Measurements from ENCODE around the gene UEVLD. TPM values are rescaled to one million over a fixed set of nuclear protein-coding genes. Genes with fewer than 3 reads are reported as not detected.
A peak's percentile ranks its signal among the peaks of the same experiment; 100 is the strongest.

Gene UEVLD
- 10 to 100 TPM; 11.8 to 37.3 (median 28.0) TPM for total RNA-seq

- Histone ChIP-seq H3K27ac (peak within 1 kb of the TSS; percentile 81 to 84), H3K27me3 (no peaks in the 10 kb centered on the region), H3K4me1 (no peaks in the 10 kb centered on the region), H3K9me3 (no peaks in the 10 kb centered on the region), H3K36me3 (no peaks in the 10 kb centered on the region), H3K4me3 (peak within 1 kb of the TSS; percentile 85 to 99)
- peak; percentile 88 to 89 for DNase-seq
- TF ChIP-seq, protein P1, sequence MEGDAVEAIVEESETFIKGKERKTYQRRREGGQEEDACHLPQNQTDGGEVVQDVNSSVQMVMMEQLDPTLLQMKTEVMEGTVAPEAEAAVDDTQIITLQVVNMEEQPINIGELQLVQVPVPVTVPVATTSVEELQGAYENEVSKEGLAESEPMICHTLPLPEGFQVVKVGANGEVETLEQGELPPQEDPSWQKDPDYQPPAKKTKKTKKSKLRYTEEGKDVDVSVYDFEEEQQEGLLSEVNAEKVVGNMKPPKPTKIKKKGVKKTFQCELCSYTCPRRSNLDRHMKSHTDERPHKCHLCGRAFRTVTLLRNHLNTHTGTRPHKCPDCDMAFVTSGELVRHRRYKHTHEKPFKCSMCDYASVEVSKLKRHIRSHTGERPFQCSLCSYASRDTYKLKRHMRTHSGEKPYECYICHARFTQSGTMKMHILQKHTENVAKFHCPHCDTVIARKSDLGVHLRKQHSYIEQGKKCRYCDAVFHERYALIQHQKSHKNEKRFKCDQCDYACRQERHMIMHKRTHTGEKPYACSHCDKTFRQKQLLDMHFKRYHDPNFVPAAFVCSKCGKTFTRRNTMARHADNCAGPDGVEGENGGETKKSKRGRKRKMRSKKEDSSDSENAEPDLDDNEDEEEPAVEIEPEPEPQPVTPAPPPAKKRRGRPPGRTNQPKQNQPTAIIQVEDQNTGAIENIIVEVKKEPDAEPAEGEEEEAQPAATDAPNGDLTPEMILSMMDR (IDR thresholded peaks at IDR 0.05), result no peak
- peak in 1 of 2 donors; percentile 66 for TF ChIP-seq POLR2A (IDR thresholded peaks at IDR 0.05)
- intact Hi-C loops (cut with DNase I; ENCODE audit: low total_unique reads), result no loop called here
Measured at GRCh38 chr11:18588297-18589252, at the start of gene UEVLD. Gene UEVLD, minus strand, starts transcription at chr11:18588734. Its CDS starts 80 bp downstream, at chr11:18588654.

- TF ChIP-seq, protein P1 (IDR thresholded peaks at IDR 0.05), result peak in 2 of 4 experiments; percentile 20 to 41
- TF ChIP-seq POLR2A (IDR thresholded peaks at IDR 0.05), result peak; percentile 89 to 90
- intact Hi-C loops (cut with DNase I; ENCODE audit: low total_unique reads), result loop anchor here (10.0 kb wide), 1 partner anchor 70 kb away; no protein-coding TSS in a partner anchor
Measured at GRCh38 chr11:18634140-18635032, 45.9 kb upstream of the UEVLD start, which contains the start of gene SPTY2D1. Gene SPTY2D1, minus strand, starts transcription at chr11:18634342. Its CDS starts 85 bp downstream, at chr11:18634257.

DNA sequence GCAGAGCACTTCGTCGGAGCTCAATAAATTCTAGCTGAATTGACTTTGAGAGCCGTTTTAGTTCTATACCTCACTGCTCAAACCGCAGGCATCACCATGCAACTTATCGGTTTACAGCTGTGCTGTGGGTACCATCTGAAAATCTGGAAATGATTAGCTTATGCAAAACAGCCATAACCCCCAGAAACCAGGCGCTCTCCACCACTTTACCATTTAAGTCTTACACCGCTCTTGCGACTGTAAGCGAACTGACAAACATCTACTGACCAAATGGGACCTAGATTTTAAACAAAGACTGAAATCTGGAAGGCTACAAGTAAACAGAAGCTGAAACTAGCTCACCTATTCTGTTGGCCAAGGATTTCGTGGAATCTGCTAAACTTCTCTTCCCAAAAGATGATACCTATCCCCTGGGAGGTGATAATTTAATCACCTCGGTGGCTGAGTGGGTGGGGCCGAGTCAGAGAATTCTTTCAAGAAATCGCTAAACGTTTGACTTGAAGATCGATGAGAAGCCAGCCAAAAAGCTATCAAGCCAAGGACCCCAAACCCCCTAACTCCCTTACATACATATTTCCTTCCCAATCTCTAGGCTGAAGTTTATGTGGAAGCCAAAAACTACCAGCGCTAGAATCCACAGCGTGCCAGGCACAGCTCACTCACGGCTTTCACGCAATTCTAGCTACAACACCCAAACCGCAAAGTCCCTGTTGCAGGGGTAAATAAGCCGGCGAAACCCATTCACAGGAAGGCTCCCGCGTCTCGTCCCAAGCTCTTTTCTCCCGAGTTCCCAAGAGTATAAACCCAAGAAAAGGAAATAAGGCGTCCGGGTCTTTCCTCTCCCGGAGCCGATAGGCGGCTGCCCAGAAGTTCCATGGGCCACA, 45.0 kb upstream of the UEVLD start:
- intact Hi-C loops (cut with DNase I; ENCODE audit: low total_unique reads), result loop anchor here (10.0 kb wide), 1 partner anchor 71 kb away; no protein-coding TSS in a partner anchor
- no peak for TF ChIP-seq POLR2A (IDR thresholded peaks at IDR 0.05)
- TF ChIP-seq, protein P1 (IDR thresholded peaks at IDR 0.05), result no peak

More at GRCh38 chr11:18634140-18635032, 45.9 kb upstream of the UEVLD start, which contains the start of gene SPTY2D1:
- Histone ChIP-seq H3K36me3 (no peaks in the 10 kb centered on the region), H3K27ac (peak within 1 kb of the TSS; percentile 92 to 95), H3K4me1 (peaks cover 0 to 11% of the 10 kb centered on the region in 2 donors), H3K27me3 (no peaks in the 10 kb centered on the region), H3K9me3 (no peaks in the 10 kb centered on the region), H3K4me3 (peak within 1 kb of the TSS; percentile 81 to 82)
- peak; percentile 99 to 100 for DNase-seq

DNA sequence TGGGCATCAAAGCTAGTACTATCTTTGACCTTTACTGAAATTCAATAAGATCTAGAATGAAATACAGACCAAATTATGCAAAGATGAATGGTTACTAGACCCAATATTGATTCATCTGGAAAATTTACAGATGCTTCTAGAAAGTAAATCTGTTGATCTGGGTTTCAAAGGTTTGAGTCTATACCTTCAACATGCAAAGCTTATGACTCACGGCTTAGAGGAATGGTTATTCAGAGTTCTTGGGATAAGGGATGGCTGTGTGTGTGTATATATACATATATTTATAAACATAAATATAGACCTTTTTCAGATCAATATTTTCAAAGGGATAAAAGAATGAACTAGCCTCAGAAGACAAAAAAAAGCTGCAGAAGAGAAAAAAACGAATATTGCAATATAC, 44.3 kb upstream of the UEVLD start:
- DNase-seq, result no peak
- intact Hi-C loops (cut with DNase I; ENCODE audit: low total_unique reads), result loop anchor here (10.0 kb wide), 1 partner anchor 72 kb away; no protein-coding TSS in a partner anchor
- Histone ChIP-seq H3K4me3 (peak overlapping the region in 1 of 2 donors; percentile 81), H3K4me1 (peaks cover 0 to 11% of the 10 kb centered on the region in 2 donors), H3K27me3 (no peaks in the 10 kb centered on the region), H3K27ac (no peak overlapping the region), H3K9me3 (no peaks in the 10 kb centered on the region), H3K36me3 (no peaks in the 10 kb centered on the region)
- TF ChIP-seq, protein P1 (IDR thresholded peaks at IDR 0.05), result no peak
- no peak for TF ChIP-seq POLR2A (IDR thresholded peaks at IDR 0.05)

More for the DNA sequence above, 45.0 kb upstream of the UEVLD start:
- H3K4me3 ChIP-seq, result peak overlapping the region; percentile 81 to 82
- H3K4me1 ChIP-seq, result peaks cover 0 to 11% of the 10 kb centered on the region in 2 donors
- DNase-seq, result no peak
- H3K27me3 ChIP-seq, result no peaks in the 10 kb centered on the region
- H3K27ac ChIP-seq, result peak overlapping the region; percentile 92 to 95
- H3K36me3 ChIP-seq, result no peaks in the 10 kb centered on the region
- no peaks in the 10 kb centered on the region for H3K9me3 ChIP-seq
